ENCODE measurements around the gene ADAMTS9.

The ADAMTS9 gene

GRCh38 chr3:64687781-64688604 is at the start of gene ADAMTS9:
Gene ADAMTS9 (minus strand): TSS chr3:64688000. CDS start chr3:64687657, 343 bp downstream.
- DNase-seq, result no peak

- DNase-seq, result no peak
These were observed 44.8 kb upstream of the ADAMTS9 start for GRCh38 chr3:64732576-64732975.

DNA sequence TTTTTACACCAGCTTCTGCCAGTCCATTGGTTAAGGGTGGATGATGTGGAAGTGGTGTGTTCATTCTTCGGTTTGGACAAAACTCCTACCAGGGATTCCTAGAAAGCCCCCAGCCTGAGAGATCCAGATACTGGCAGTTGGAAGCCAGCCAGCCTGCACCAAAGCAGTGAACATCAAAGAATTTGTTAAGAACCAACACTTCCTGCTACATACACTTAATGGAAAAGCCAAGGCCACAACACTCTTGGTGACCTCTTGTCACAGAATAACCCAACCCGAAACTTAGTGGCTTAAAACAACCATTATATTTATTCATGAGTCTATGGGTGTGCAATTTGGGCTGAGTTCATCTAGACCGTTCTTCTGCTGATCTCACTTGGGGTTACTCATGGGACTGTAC is 42.9 kb upstream of the ADAMTS9 start:
- no peak for DNase-seq

DNA sequence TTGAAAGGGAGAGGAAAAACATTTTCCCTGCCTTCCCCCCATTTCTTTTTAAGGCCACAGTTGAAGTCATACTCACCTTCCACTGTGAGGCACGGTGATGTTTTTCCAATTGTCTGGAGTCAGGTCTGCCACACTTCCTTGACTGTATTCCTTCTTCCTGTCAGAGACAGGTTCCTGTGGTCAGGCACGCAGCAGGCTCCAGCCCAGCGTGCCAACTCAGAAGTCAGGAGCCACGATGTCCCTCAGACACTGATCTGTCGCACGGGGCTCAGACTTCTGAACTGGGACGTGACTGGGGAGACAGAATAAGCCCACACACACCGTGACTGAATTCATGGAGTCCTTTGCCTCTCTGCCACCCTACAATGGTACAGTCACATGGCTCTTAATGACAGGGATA is 41.2 kb upstream of the ADAMTS9 start:
- no peak for DNase-seq

GRCh38 chr3:64728428-64728827 is 40.6 kb upstream of the ADAMTS9 start:
- DNase-seq, result no peak

DNA sequence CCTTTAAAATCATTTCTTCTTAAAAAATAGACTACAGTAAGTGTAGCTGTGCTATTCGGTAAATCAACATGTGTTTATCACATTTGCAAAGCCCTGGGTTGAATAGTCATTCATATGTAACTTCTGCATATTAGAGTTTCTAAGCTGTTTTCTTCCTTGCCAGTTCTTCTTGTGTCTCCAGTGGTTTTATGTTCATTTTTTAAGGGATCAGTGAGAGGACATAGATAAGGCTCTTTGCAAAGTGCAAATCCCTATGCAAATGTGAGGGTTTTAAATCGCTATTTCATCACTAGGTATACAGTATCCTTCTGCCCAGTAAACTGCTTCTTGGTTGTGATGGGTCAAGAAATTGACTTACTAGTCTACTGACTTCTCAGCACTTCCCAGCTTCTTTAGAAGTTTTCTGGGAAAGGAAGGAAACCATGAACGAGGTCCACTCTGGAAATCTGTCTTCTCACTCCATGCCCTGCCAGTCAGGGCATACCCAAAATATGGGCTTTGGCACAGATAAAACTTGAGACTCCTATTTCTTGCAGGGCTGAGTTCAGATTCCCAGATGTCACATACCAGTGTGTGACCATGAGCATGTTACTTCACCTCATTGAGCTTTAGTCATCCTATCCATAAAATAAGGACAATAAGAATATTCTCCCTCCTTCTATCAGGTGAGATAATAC is 38.8 kb upstream of the ADAMTS9 start:
- no peak for DNase-seq

DNA sequence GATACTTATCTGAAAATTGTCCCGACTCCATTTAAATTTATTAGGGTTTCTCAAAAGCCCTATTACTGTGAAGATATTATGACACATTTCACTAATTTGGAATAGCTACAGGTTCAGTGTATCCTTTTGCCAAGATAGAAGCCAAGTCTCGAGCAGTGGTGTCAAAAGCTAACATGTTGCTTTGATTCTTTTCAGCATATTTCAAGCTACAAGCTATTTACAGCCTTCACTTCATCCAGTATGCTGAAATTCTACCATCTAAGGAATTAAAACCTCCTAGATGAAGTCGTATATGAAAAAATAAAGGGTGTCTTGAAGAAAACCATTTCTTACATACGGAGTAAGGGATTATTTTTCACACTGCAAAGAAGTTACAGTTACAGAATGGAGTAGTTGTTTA is 31.2 kb upstream of the ADAMTS9 start:
- no peak for DNase-seq

- no peak for DNase-seq
These were observed 30.2 kb upstream of the ADAMTS9 start for GRCh38 chr3:64717872-64718613.

GRCh38 chr3:64717411-64717810 is 29.6 kb upstream of the ADAMTS9 start:
- DNase-seq, result no peak

GRCh38 chr3:64716110-64716710 is 28.4 kb upstream of the ADAMTS9 start:
- DNase-seq, result no peak

DNA sequence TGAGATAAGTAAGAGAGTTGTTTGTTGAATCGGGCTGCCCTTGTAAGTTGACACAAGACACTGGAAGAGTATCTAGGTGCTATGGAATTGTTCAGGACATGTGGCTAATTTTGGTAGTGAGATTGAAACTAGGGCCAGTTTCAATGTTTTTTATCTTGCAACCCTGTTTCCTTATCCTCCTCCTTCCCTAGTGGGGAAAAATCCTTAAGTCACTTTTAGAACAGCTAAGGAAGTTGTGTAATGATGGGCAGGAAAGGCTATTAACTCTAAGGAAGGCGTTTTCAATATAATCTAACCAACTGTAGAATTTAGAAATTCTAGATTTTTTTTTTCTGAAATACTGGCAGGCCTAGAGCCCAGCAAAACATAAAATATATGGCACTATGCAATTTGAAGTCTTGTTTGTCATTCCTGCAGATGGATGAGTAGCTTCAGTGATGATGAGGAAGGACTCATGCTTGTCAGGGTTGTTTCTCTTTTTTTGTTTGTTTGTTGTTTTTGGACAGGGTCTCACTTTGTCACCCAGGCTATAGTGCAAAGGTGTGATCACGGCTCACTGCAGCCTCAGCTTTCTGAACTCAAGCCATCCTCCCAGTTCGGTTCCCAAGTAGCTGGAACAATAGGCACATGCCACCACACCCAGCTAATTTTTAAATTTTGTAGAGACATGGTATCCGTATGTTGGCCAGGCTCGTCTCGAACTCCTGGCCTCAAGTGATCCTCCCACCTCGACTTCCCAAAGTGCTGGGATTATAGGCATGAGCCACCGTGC is 27.6 kb upstream of the ADAMTS9 start:
- no peak for DNase-seq

GRCh38 chr3:64708456-64708855 is 20.7 kb upstream of the ADAMTS9 start:
- DNase-seq, result no peak

DNA sequence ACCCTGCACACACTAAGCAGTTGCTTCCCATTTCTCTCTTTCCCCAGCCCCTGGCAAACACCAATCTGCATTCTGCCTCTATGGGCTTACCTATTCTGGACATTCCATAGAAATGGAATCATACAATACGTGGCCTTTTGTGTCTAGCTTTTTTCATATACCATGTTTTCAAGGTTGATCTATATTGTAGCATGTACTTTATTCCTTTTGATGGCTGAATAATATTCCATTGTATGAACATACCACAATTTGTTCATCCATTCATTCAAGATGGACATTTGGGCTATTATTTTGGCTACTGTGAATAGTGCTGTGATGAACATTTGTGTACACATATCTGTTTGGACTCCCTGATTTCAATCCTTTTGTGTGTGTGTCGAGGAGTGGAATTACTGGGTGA is 18.1 kb upstream of the ADAMTS9 start:
- no peak for DNase-seq

DNA sequence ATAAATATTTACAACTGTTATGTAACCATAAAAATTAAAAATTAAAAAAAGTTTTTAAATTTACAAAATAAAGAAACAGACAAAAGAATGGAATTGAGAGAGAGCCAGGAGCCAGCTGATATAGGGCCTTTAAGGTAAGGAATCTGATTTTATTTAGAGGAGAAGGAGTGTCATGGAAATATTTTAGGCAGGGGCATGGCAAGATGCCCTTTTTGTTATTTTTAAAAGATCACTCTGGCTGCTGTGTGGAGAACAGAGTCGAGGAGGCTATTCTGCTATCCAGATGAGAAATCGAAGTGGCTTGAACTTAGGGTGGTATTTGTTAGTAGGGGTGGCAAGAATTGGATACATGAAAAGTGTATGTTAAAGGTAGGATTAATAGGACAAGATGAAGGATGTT is 9.1 kb upstream of the ADAMTS9 start:
- DNase-seq, result no peak

DNA sequence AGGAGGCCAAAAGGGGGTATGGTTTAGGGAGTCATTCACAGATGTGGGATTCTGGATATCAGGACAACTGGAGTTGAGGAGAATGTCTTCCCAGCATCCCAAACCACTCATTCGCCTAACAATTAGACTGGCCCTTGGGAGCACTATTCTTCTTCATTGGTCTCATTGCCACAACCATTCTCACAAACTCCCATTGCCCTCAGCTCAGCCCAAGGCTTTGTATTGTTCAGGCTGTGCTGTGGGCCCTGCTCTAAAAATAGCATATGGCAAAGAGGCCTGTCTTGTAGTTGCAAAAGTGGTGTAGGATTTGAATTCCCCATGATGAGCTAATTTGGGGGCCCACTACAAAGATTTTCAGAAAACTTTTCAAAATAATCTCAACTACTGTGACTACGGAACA is 6.3 kb upstream of the ADAMTS9 start:
- no peak for DNase-seq

GRCh38 chr3:64693031-64693430 is 5.2 kb upstream of the ADAMTS9 start:
- DNase-seq, result no peak

GRCh38 chr3:64691051-64691450 is 3.3 kb upstream of the ADAMTS9 start:
- DNase-seq, result no peak

- DNase-seq, result no peak
These were observed 567 bp downstream of the ADAMTS9 start for GRCh38 chr3:64687086-64687780.

DNA sequence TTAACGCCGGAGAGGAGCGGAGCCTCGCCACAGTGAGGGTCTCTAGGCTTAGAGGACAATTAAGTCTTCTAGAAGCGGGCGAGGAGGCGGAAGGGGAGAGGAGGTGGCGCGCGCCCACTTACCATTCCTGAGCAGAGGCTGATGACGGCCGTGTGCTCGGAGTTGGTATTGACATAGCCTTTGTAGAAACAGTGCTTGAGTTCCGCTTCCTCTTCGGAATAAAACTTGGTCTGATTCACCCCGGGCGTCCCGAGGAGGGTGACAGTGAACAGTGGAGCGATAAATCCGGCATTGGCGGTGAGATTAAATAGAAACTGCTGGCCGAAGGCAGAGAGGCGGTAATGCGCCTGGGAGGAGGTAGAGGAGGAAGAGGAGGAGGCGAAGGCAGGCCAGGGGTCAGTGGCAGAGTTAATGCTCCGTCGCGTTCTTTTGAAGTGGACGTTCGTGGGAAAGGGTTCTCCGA is 1.3 kb downstream of the ADAMTS9 start:
- no peak for DNase-seq

DNA sequence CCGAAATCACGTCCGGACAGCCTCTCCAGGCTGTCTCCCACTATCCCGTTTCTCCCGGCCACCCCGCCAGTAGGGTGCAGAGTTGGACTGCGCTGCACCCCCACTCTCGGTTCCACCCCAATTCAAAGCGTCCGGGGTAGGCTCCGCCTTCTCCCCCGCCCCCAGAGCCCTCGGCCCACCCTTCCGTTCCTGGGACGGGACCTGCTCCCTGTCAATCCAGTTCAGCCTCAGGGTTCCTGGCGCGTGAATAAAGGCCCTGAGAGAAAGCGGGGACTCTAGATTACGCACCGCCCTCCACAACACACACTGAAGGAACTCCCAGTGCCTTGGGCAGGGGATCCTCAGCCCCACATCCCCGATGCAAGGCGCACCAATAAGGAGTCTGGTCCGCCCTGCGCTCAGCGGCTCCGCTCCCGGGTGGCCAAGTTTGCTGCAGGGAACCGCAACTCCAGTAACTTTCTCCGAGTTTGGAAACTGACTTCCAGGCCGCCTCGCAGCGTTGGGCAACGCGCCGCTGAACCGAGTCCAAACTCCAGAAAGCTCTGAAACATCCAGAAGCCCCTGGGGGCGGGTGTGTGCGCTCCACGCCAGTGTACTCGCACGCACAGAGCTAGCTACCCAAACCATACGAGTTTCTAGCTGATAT is 1.9 kb downstream of the ADAMTS9 start:
- DNase-seq, result no peak

- DNase-seq, result no peak
These were observed 2.4 kb downstream of the ADAMTS9 start for GRCh38 chr3:64685331-64685799.
